Keratinocyte (primary cell): ENCODE results near the gene SDK1.

Experiments
- EZH2 ChIP-seq: IDR thresholded peaks from one replicate; pipeline ENCODE4 v1.6.1; 2012; ENCODE audit warnings: inconsistent platforms, mild to moderate bottlenecking, low read length, moderate library complexity
- TF ChIP-seq, protein P1 (sequence below), 3 experiments: IDR thresholded peaks in 1 of 3; conservative IDR thresholded peaks in 1 of 3; optimal IDR thresholded peaks in 1 of 3; 2 replicates in 2 of 3; 3 replicates in 1 of 3; pipeline versions ENCODE3 to v1.5.1; 2011; ENCODE audit warnings: low read length in 3 of 3, mild to moderate bottlenecking in 3 of 3, moderate library complexity in 2 of 3, control low read depth in 1 of 3, inconsistent platforms in 1 of 3; ENCODE audit not compliant: insufficient read depth in 2 of 3; ENCODE audit errors: extremely low read depth in 1 of 3

DNA sequence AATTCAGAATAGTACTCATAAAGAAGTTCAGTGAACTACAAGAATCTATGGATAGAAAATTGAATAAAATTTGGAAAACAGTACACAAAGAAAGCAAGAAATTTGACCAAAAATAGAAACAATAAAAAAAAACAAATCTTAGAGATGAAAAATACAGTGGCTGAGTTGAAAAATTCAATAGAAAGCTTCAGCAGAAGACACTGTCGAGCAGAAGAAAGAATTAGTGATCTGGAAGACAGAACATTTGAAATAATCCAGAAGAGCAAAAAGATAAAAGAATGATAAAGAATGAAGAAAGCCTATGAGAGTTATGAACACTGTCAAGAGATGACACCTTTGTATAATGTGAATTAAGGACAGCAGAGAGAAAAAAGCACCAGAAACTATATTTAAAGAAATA is 480.6 kb downstream of the SDK1 start:
- TF ChIP-seq, protein P1, sequence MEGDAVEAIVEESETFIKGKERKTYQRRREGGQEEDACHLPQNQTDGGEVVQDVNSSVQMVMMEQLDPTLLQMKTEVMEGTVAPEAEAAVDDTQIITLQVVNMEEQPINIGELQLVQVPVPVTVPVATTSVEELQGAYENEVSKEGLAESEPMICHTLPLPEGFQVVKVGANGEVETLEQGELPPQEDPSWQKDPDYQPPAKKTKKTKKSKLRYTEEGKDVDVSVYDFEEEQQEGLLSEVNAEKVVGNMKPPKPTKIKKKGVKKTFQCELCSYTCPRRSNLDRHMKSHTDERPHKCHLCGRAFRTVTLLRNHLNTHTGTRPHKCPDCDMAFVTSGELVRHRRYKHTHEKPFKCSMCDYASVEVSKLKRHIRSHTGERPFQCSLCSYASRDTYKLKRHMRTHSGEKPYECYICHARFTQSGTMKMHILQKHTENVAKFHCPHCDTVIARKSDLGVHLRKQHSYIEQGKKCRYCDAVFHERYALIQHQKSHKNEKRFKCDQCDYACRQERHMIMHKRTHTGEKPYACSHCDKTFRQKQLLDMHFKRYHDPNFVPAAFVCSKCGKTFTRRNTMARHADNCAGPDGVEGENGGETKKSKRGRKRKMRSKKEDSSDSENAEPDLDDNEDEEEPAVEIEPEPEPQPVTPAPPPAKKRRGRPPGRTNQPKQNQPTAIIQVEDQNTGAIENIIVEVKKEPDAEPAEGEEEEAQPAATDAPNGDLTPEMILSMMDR (optimal IDR thresholded peaks at IDR 0.05 in 1 of 3, IDR thresholded peaks at IDR 0.05 in 1 of 3, conservative IDR thresholded peaks at IDR 0.05 in 1 of 3; ENCODE audit: extremely low read depth in 1 of 3, insufficient read depth in 2 of 3, low read length in 3 of 3) = no peak
- no peak for TF ChIP-seq EZH2
